WERI-Rb-1 (cell line): ENCODE results near the gene TSPAN7.

Source experiments
- DNase-seq: peaks from one replicate; pipeline ENCODE4 v3.0.0-alpha.2; 2020
- H3K27ac ChIP-seq: fragments of 250-450 bp; sonication (Bioruptor Pico); 2 replicates; pipeline ENCODE4 v1.5.1; 2020; ENCODE audit warnings: mild to moderate bottlenecking, moderate library complexity
- H3K27me3 ChIP-seq: fragments of 250-450 bp; sonication (Bioruptor Pico); 2 replicates; pipeline ENCODE4 v1.5.1; 2021; ENCODE audit warnings: mild to moderate bottlenecking, low read depth, moderate library complexity; ENCODE audit not compliant: insufficient read depth, severe bottlenecking
- H3K36me3 ChIP-seq: fragments of 250-450 bp; sonication (Bioruptor Pico); 2 replicates; pipeline ENCODE4 v1.5.1; 2020; ENCODE audit warnings: mild to moderate bottlenecking, moderate library complexity
- H3K4me3 ChIP-seq: 2 replicates; pipeline ENCODE4 v1.5.1; 2011; ENCODE audit warnings: low read depth, mild to moderate bottlenecking, control low read depth, low read length
- H3K9me3 ChIP-seq: fragments of 250-450 bp; sonication (Bioruptor Pico); 2 replicates; pipeline ENCODE4 v1.5.1; 2021; ENCODE audit warnings: mild to moderate bottlenecking, moderate library complexity; ENCODE audit not compliant: severe bottlenecking
- CTCF ChIP-seq: IDR thresholded peaks from 2 replicates; pipeline ENCODE4 v1.5.1; 2011; ENCODE audit warnings: low read depth, mild to moderate bottlenecking, control low read depth, inconsistent platforms, low read length

The TSPAN7 gene

GRCh38 chrX:38675856-38676255 is 114.5 kb downstream of the TSPAN7 start:
- Histone ChIP-seq H3K9me3 (no peaks in the 10 kb centered on the region), H3K27ac (no peak overlapping the region), H3K4me3 (no peak overlapping the region), H3K27me3 (peaks cover 2% of the 10 kb centered on the region), H3K36me3 (no peaks in the 10 kb centered on the region)
- no peak for TF ChIP-seq CTCF
- no peak for DNase-seq

GRCh38 chrX:38678183-38678582 is 116.8 kb downstream of the TSPAN7 start:
- no peak for TF ChIP-seq CTCF
- no peaks in the 10 kb centered on the region for H3K36me3 ChIP-seq

DNA sequence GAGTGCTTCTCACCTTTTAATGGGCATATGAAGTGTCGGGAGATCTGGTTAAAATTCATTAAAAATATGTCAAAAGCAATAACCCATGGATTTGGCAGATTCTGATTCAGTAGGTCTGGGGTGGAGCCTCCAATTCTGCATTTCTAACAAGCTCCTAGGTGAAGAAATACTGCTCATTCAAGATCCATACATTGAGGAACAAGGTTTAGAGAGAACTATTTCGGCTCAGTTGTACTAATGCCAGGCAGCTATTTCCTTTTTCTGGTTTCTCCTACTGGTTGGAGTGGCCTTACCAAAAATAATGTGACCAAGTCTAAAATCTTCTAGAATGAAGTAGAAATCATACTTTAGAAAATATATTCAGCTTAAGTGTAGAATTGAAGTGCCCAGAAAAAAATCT is 117.5 kb downstream of the TSPAN7 start:
- DNase-seq: no peak
- H3K27ac ChIP-seq: no peak overlapping the region
- H3K9me3 ChIP-seq: no peaks in the 10 kb centered on the region
- no peak overlapping the region for H3K4me3 ChIP-seq
- H3K36me3 ChIP-seq: no peaks in the 10 kb centered on the region
- no peaks in the 10 kb centered on the region for H3K27me3 ChIP-seq
- TF ChIP-seq CTCF: no peak

More at GRCh38 chrX:38678183-38678582, 116.8 kb downstream of the TSPAN7 start:
- Histone ChIP-seq H3K9me3 (no peaks in the 10 kb centered on the region), H3K4me3 (no peak overlapping the region), H3K27me3 (no peaks in the 10 kb centered on the region), H3K27ac (no peak overlapping the region)
- no peak for DNase-seq

- DNase-seq: no peak
- H3K36me3 ChIP-seq: no peaks in the 10 kb centered on the region
- no peaks in the 10 kb centered on the region for H3K9me3 ChIP-seq
- TF ChIP-seq CTCF: no peak
- no peak overlapping the region for H3K4me3 ChIP-seq
- no peaks in the 10 kb centered on the region for H3K27me3 ChIP-seq
- H3K27ac ChIP-seq: no peak overlapping the region
Observed at GRCh38 chrX:38679695-38680094, 118.4 kb downstream of the TSPAN7 start.

- Histone ChIP-seq H3K36me3 (no peaks in the 10 kb centered on the region), H3K4me3 (no peak overlapping the region), H3K27me3 (no peaks in the 10 kb centered on the region), H3K27ac (no peak overlapping the region), H3K9me3 (no peaks in the 10 kb centered on the region)
- DNase-seq: no peak
- no peak for TF ChIP-seq CTCF
Observed at GRCh38 chrX:38682095-38682494, 120.8 kb downstream of the TSPAN7 start.

DNA sequence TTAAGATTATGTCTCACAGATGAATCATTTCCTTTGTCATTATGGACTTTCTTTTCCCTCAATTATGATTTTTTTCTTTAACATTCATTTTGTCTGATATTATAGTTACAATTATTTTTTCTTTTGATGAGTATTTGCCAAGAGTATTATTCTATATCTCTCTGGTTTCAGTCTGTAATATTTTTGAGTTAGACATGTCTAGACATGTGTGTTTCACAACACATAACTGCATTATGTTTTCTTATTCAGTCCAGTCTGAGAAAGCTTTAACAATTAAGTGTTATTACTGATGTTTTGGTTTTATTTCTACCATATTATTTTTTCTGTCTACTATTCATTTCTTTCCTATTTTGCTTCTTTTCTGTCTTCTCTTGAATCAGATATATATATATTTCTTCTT is 131.6 kb downstream of the TSPAN7 start:
- Histone ChIP-seq H3K9me3 (no peaks in the 10 kb centered on the region), H3K36me3 (no peaks in the 10 kb centered on the region), H3K27me3 (peaks cover 3% of the 10 kb centered on the region), H3K27ac (no peak overlapping the region), H3K4me3 (no peak overlapping the region)
- DNase-seq: no peak
- TF ChIP-seq CTCF: no peak
